ENCODE data around the gene B4GALNT3. TPM values are rescaled to one million over a fixed set of nuclear protein-coding genes. Genes with fewer than 3 reads are reported as not detected.

Gene B4GALNT3
- total RNA-seq, 1 experiment from 2014 or later = 23.3 TPM

DNA sequence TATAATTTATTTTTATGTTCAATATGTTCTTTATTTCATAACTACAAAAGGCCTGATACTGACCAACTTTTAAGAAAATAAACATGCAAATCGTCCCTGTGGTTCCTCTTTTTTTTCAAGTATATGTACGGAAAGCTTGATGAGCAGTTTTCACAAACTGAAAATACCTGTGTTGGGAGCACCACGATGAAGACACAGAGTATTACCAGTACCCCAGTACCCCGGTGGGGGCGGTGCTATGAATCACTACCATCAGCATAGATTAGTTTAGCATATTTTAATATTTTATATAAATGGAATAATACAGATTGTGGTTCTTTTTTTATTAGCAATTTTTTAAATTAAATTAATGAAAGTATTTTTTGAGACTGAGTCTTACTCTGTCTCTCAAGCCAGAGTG, 7.0 kb downstream of the B4GALNT3 start:
- H3K56ac ChIP-seq (ENCODE audit: insufficient read length, low read depth, low read length) = no peak overlapping the region
- H3K4me2 ChIP-seq (ENCODE audit: insufficient read depth, insufficient read length, low read length) = no peak overlapping the region
- H3K27me3 ChIP-seq (ENCODE audit: insufficient read depth, low read length) = no peaks in the 10 kb centered on the region
- no peak overlapping the region for H2BK120ac ChIP-seq (ENCODE audit: low read depth, low read length, poor library complexity, severe bottlenecking)
- no peak overlapping the region for H3K23ac ChIP-seq (ENCODE audit: insufficient read length, low read depth, low read length)
- no peak overlapping the region for H2BK5ac ChIP-seq (ENCODE audit: insufficient read length, low read length)
- no peak overlapping the region for H2BK12ac ChIP-seq (ENCODE audit: insufficient read length, low read depth, low read length)
- H3T11ph ChIP-seq (ENCODE audit: low read length) = no peak overlapping the region
- H3K27ac ChIP-seq (ENCODE audit: insufficient read length, low read depth, low read length) = no peak overlapping the region
- H3K9me3 ChIP-seq (ENCODE audit: control insufficient read depth, low read depth, low read length) = no peaks in the 10 kb centered on the region
- Mint-ChIP-seq H3K27me3 (ENCODE audit: low read depth) (peaks cover 8% of the 10 kb centered on the region), H3K27ac (no peak overlapping the region), H3K4me1 (peaks cover 17 to 22% of the 10 kb centered on the region in 2 experiments), H3K9me3 (no peaks in the 10 kb centered on the region), H3K4me3 (no peak overlapping the region), H3K36me3 (ENCODE audit: insufficient read depth in 1 of 3, low read depth in 3 of 3) (peaks cover 3 to 7% (median 7%) of the 10 kb centered on the region in 3 experiments; a peak in 4 of 7 replicates)
- no peak for DNase-seq
- no peak overlapping the region for H3K14ac ChIP-seq (ENCODE audit: insufficient read depth, low read length)
- no peaks in the 10 kb centered on the region for H3K79me1 ChIP-seq (ENCODE audit: insufficient read depth, low read depth, low read length, poor library complexity, severe bottlenecking)
- 0 out of 2 replicates have a peak, but pooled peaks cover 4% of the 10 kb centered on the region for H3K4me1 ChIP-seq (ENCODE audit: insufficient read depth, low read length)
- no peak overlapping the region for H4K8ac ChIP-seq (replicated peaks; ENCODE audit: insufficient read length, low read depth, low read length)
- no peaks in the 10 kb centered on the region for H3K23me2 ChIP-seq (ENCODE audit: insufficient read length, low read depth, low read length, poor library complexity, severe bottlenecking)
- no peak overlapping the region for H3K18ac ChIP-seq (ENCODE audit: insufficient read length, low read depth, low read length)
- no CpG with 5 or more reads among the region's 5 CpGs for WGBS (ENCODE audit: extremely low coverage, insufficient read length, low lambda C conversion rate)
- no peak overlapping the region for H2AK5ac ChIP-seq (ENCODE audit: insufficient read length, low read length)
- no peak overlapping the region for H2BK20ac ChIP-seq (ENCODE audit: low read depth, low read length, poor library complexity, severe bottlenecking)
- H3K9ac ChIP-seq (ENCODE audit: extremely low read depth, insufficient read length, low read length) = no peak overlapping the region
- no peaks in the 10 kb centered on the region for H3K79me2 ChIP-seq (ENCODE audit: insufficient read depth, low read length)
- H4K20me1 ChIP-seq (ENCODE audit: control insufficient read depth, insufficient read depth, insufficient read length) = no peaks in the 10 kb centered on the region
- no peak overlapping the region for H2AFZ ChIP-seq (ENCODE audit: low read length)
- no peak overlapping the region for H3K4ac ChIP-seq (ENCODE audit: low read depth, low read length)
- TF ChIP-seq, protein P1, sequence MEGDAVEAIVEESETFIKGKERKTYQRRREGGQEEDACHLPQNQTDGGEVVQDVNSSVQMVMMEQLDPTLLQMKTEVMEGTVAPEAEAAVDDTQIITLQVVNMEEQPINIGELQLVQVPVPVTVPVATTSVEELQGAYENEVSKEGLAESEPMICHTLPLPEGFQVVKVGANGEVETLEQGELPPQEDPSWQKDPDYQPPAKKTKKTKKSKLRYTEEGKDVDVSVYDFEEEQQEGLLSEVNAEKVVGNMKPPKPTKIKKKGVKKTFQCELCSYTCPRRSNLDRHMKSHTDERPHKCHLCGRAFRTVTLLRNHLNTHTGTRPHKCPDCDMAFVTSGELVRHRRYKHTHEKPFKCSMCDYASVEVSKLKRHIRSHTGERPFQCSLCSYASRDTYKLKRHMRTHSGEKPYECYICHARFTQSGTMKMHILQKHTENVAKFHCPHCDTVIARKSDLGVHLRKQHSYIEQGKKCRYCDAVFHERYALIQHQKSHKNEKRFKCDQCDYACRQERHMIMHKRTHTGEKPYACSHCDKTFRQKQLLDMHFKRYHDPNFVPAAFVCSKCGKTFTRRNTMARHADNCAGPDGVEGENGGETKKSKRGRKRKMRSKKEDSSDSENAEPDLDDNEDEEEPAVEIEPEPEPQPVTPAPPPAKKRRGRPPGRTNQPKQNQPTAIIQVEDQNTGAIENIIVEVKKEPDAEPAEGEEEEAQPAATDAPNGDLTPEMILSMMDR (conservative IDR thresholded peaks at IDR 0.05) = no peak
- H4K5ac ChIP-seq (ENCODE audit: insufficient read length, low read depth, low read length) = no peak overlapping the region
- H2BK15ac ChIP-seq (ENCODE audit: low read depth, low read length) = no peak overlapping the region
- H4K91ac ChIP-seq (ENCODE audit: insufficient read length, low read depth, low read length) = no peak overlapping the region

Data from H9 (cell line).